Astrocyte of the cerebellum (primary cell): ENCODE measurements around the gene C9.
"Not testable (repeated sequence)": the region's sequence is repeated elsewhere in the genome, so short reads cannot be mapped to it uniquely, and the experiment has no call there.

Experiments used
- DNase-seq: peaks from one replicate; pipeline ENCODE4 v3.0.0-alpha.2; 2011; ENCODE audit warnings: low read depth
- H3K4me3 ChIP-seq: 2 replicates; pipeline ENCODE4 v1.5.1; 2011; ENCODE audit warnings: mild to moderate bottlenecking, low read depth, low read length, moderate library complexity
- in situ Hi-C: cut with HindIII; loops from 2 replicates; pipeline ENCODE4 v1.10.0; 2017; ENCODE audit warnings: low sequenced_read_pairs
- TF ChIP-seq, protein P1 (sequence below): IDR thresholded peaks from 2 replicates; pipeline ENCODE4 v1.5.1; 2012; ENCODE audit warnings: low read length, low read depth, moderate library complexity, mild to moderate bottlenecking; ENCODE audit errors: missing control alignments

The C9 gene

DNA sequence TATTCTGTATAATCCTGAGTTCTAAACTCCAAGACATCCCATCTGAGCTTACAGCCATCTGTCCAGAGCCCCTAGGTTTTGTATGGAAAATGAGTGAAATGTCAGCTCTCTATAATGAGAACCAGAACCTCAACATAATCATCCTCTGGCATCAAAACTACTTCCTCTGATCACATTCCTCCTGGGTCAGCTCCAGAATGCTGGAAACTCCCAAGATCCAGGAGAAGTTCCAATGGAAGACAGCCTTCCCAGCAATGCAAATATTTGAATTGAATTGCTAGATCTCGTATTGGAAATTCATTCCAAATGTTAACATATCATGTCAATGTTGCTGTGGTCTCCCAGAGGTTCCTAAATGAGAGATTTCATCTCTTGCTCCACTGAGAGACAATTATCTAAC is 23.8 kb downstream of the C9 start:
- in situ Hi-C loops = no loop called here
- DNase-seq = no peak
- TF ChIP-seq, protein P1, sequence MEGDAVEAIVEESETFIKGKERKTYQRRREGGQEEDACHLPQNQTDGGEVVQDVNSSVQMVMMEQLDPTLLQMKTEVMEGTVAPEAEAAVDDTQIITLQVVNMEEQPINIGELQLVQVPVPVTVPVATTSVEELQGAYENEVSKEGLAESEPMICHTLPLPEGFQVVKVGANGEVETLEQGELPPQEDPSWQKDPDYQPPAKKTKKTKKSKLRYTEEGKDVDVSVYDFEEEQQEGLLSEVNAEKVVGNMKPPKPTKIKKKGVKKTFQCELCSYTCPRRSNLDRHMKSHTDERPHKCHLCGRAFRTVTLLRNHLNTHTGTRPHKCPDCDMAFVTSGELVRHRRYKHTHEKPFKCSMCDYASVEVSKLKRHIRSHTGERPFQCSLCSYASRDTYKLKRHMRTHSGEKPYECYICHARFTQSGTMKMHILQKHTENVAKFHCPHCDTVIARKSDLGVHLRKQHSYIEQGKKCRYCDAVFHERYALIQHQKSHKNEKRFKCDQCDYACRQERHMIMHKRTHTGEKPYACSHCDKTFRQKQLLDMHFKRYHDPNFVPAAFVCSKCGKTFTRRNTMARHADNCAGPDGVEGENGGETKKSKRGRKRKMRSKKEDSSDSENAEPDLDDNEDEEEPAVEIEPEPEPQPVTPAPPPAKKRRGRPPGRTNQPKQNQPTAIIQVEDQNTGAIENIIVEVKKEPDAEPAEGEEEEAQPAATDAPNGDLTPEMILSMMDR = no peak
- no peak overlapping the region for H3K4me3 ChIP-seq

DNA sequence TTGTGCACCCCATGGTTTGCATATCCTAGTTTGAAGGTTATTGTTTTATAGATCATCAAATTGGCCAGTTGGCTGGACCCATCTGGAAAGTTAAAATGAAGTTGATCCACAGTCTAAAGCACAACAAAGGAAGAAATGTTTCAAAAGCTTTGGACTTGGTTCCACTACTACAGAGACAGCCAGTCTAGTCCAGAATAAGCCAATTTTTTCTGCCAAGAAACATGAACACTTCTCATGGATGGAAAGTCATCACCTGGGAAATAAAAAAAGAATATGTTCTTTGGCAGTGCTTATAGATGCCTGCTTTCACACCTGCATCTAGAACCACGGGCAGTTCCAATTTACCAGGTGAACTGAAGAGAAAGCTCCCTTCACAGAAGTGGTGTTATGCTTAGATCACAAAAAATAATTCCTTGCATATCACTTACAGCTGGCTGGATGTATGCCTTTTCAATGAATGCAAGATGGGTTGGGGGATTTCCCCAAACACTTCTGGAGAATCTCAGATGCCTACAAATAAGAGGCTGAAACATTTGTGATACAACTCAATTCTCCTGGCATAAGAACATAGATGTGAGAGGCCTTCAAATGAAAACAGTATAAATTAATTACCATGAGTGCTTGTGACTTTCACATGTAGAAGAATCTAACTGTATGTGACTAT is 26.9 kb downstream of the C9 start:
- DNase-seq = no peak
- TF ChIP-seq, protein P1 = no peak
- in situ Hi-C loops = no loop called here
- H3K4me3 ChIP-seq = no peak overlapping the region

DNA sequence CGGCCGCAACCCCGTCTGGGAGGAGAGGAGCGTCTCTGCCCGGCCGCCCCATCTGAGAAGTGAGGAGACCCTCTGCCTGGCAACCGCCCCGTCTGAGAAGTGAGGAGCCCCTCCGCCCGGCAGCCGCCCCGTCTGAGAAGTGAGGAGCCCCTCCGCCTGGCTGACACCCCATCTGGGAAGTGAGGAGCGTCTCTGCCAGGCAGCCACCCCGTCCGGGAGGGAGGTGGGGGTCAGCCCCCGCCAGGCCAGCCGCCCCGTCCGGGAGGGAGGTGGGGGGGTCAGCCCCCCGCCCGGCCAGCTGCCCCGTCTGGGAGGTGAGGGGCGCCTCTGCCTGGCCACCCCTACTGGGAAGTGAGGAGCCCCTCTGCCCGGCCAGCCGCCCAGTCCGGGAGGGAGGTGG is 30.0 kb downstream of the C9 start:
- in situ Hi-C loops, H3K4me3 ChIP-seq, DNase-seq: not testable (repeated sequence)

DNA sequence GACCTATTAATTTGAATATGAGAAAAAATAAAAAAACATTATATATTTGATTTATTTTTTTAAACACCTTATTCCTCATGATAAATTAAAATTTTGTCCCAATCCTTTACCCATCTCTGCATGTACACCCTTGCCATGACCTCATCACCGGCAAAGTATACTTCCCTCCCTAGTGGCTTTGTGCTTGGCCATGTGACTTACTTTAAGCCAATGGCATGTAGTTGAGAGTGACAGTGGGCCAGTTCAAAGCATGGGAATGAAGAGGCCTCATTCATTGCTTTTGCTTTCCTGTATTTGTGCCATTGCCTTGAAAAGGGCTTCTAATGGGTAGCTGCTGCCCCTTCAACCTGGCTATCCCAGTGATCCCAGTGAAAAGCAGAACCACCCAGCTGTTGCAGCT is 31.2 kb downstream of the C9 start:
- in situ Hi-C loops = no loop called here
- DNase-seq = no peak
- no peak overlapping the region for H3K4me3 ChIP-seq
- TF ChIP-seq, protein P1 = no peak

DNA sequence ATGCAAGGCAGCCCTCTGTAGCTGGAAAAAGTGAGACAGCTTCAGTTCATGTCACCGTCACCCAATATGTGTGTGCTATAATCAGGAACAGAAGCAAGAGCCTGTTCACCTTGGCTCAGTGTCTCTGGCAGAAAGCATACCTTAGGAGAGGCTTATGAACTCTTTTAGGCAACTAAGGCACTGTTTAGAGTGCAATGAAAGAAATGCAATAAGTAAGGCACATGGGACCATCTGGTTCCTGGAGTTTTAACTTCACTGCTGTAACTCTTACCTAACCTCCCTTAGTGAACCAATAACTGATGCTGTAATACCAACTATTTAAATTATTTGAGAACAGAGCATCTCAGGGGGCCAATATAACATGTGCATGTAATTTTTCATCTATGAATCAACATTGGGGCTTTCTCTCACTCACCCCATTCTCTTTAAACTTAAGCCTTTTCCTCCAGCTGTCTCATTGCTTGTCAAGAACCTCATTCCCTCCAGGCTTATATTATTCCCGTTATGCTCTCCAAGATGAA is 32.4 kb downstream of the C9 start:
- DNase-seq = no peak
- TF ChIP-seq, protein P1 = no peak
- H3K4me3 ChIP-seq = no peak overlapping the region
- in situ Hi-C loops = no loop called here

DNA sequence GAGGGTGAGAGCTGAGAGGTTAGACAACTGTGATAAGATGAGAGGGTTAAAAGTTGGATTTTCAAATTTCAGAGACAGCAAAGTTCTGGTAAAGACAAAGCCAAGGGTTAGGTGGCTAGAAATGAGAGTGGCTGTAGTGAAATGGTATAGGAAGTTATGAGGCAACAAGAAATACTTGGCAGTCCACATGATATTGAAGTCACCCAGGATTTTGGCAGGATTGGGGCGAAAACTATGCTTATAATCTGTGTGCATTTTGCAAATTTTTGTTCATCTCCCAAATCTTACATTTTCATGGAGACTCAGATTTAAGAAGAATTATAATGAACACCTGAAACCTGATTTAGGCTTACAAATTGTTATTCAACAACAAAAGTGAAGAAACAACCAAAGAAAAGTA is 35.6 kb downstream of the C9 start:
- in situ Hi-C loops = no loop called here
- DNase-seq = no peak
- TF ChIP-seq, protein P1 = no peak
- no peak overlapping the region for H3K4me3 ChIP-seq

DNA sequence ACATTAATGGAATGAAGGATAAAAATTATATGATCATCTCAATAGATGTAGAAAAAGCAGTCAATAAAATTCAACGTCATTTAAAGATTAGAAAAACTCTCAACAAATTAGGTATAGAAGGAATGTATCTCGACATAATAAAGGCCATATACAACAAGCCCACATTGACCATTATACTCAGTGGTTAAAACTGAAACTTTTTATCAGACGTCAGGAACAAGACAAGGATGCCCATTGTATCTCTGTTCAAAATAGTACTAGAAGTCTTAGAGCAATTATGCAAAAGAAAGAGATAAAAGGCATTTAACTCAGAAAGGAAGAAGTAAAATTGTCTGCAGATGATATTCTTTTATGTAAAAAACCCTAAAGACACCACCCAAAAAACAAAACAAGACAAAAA is 40.8 kb downstream of the C9 start:
- in situ Hi-C loops = no loop called here
- no peak for DNase-seq

More for the DNA sequence above, 40.8 kb downstream of the C9 start:
- TF ChIP-seq, protein P1 = no peak
- H3K4me3 ChIP-seq = no peak overlapping the region
